ENCODE results near the gene TBX22. TPM values are rescaled to one million over a fixed set of nuclear protein-coding genes. Genes with fewer than 3 reads are reported as not detected.

TBX22 gene
- 0.36 TPM for total RNA-seq (ENCODE audit: unreplicated experiment)
- long read RNA-seq = 0 reads

GRCh38 chrX:80014141-80014940 lies at the start of gene TBX22:
TSS of gene TBX22 (plus strand) at chrX:80014753. CDS start at chrX:80022270, 7,517 bp downstream.
- no peak for DNase-seq (ENCODE audit: low spot score)
- TF ChIP-seq CTCF (IDR thresholded peaks at IDR 0.05; ENCODE audit: unreplicated experiment) = no peak
- Mint-ChIP-seq H3K4me3 (ENCODE audit: unreplicated experiment) (no peak within 1 kb of the TSS), H3K9me3 (ENCODE audit: unreplicated experiment) (no peaks in the 10 kb centered on the region), H3K27ac (ENCODE audit: unreplicated experiment) (no peak within 1 kb of the TSS), H3K36me3 (ENCODE audit: low read depth, unreplicated experiment) (no peaks in the 10 kb centered on the region), H3K27me3 (ENCODE audit: unreplicated experiment) (no peaks in the 10 kb centered on the region), H3K4me1 (ENCODE audit: unreplicated experiment) (no peaks in the 10 kb centered on the region)

GRCh38 chrX:79975605-79976004 lies 38.9 kb upstream of the TBX22 start:
- H3K4me3 Mint-ChIP-seq (ENCODE audit: unreplicated experiment) = no peak overlapping the region
- TF ChIP-seq CTCF (IDR thresholded peaks at IDR 0.05; ENCODE audit: unreplicated experiment) = no peak
- no peak overlapping the region for H3K27ac Mint-ChIP-seq (ENCODE audit: unreplicated experiment)
- no peaks in the 10 kb centered on the region for H3K4me1 Mint-ChIP-seq (ENCODE audit: unreplicated experiment)
- no peak for DNase-seq (ENCODE audit: low spot score)
- H3K9me3 Mint-ChIP-seq (ENCODE audit: unreplicated experiment) = no peaks in the 10 kb centered on the region
- H3K27me3 Mint-ChIP-seq (ENCODE audit: unreplicated experiment) = no peaks in the 10 kb centered on the region
- H3K36me3 Mint-ChIP-seq (ENCODE audit: low read depth, unreplicated experiment) = no peaks in the 10 kb centered on the region

- Mint-ChIP-seq H3K27me3 (ENCODE audit: unreplicated experiment) (no peaks in the 10 kb centered on the region), H3K4me1 (ENCODE audit: unreplicated experiment) (no peaks in the 10 kb centered on the region), H3K36me3 (ENCODE audit: low read depth, unreplicated experiment) (no peaks in the 10 kb centered on the region), H3K4me3 (ENCODE audit: unreplicated experiment) (no peak overlapping the region), H3K27ac (ENCODE audit: unreplicated experiment) (no peak overlapping the region), H3K9me3 (ENCODE audit: unreplicated experiment) (no peaks in the 10 kb centered on the region)
- TF ChIP-seq CTCF (IDR thresholded peaks at IDR 0.05; ENCODE audit: unreplicated experiment) = no peak
- no peak for DNase-seq (ENCODE audit: low spot score)
These were observed 10.1 kb upstream of the TBX22 start for GRCh38 chrX:80004458-80004857.

- Mint-ChIP-seq H3K4me3 (ENCODE audit: unreplicated experiment) (no peak overlapping the region), H3K9me3 (ENCODE audit: unreplicated experiment) (no peaks in the 10 kb centered on the region), H3K36me3 (ENCODE audit: low read depth, unreplicated experiment) (no peaks in the 10 kb centered on the region), H3K27me3 (ENCODE audit: unreplicated experiment) (no peaks in the 10 kb centered on the region), H3K4me1 (ENCODE audit: unreplicated experiment) (no peaks in the 10 kb centered on the region), H3K27ac (ENCODE audit: unreplicated experiment) (no peak overlapping the region)
- TF ChIP-seq CTCF (IDR thresholded peaks at IDR 0.05; ENCODE audit: unreplicated experiment) = no peak
- no peak for DNase-seq (ENCODE audit: low spot score)
These were observed 3.0 kb upstream of the TBX22 start for GRCh38 chrX:80011522-80011921.

- no peaks in the 10 kb centered on the region for H3K27me3 Mint-ChIP-seq (ENCODE audit: unreplicated experiment)
- H3K9me3 Mint-ChIP-seq (ENCODE audit: unreplicated experiment) = no peaks in the 10 kb centered on the region
- no peak overlapping the region for H3K27ac Mint-ChIP-seq (ENCODE audit: unreplicated experiment)
- H3K4me1 Mint-ChIP-seq (ENCODE audit: unreplicated experiment) = no peaks in the 10 kb centered on the region
- H3K4me3 Mint-ChIP-seq (ENCODE audit: unreplicated experiment) = no peak overlapping the region
- no peaks in the 10 kb centered on the region for H3K36me3 Mint-ChIP-seq (ENCODE audit: low read depth, unreplicated experiment)
- TF ChIP-seq CTCF (IDR thresholded peaks at IDR 0.05; ENCODE audit: unreplicated experiment) = no peak
- no peak for DNase-seq (ENCODE audit: low spot score)
These were observed 1.6 kb downstream of the TBX22 start for GRCh38 chrX:80016182-80016581.

Measured in endothelial cell (in vitro differentiated cells).